Activated CD4-positive, alpha-beta T cell treated with anti-CD3 and anti-CD28 coated beads, Interleukin-2, amount 10 ng/mL, durations not matched to agents 7 days and 5 days (primary cell): ENCODE results near the gene ACO1. TPM values are rescaled to one million over a fixed set of nuclear protein-coding genes. Genes with fewer than 3 reads are reported as not detected.

Experiments used
- CTCF ChIA-PET: fragments of 350-600 bp; sonication (Branson Sonifier 250); formaldehyde crosslinking; loops from one replicate; lab custom pipeline; 2021; ENCODE audit warnings: antibody characterized with exemption; lab: Charles Lee
- POLR2A ChIA-PET: fragments of 350-600 bp; sonication (Branson Sonifier 250); formaldehyde crosslinking; loops from one replicate; lab custom pipeline; 2021; ENCODE audit warnings: antibody characterized with exemption; lab: Charles Lee
- DNase-seq: peaks from one replicate; pipeline ENCODE4 v3.0.0-alpha.2; 2020
- H3K27ac Mint-ChIP-seq: one replicate; pipeline ENCODE4 v1.8.0; 2021; ENCODE audit warnings: mild to moderate bottlenecking, moderate library complexity, mixed read lengths
- H3K27me3 Mint-ChIP-seq: one replicate; pipeline ENCODE4 v1.8.0; 2021; ENCODE audit warnings: mixed read lengths
- H3K36me3 Mint-ChIP-seq: one replicate; pipeline ENCODE4 v1.8.0; 2021; ENCODE audit warnings: low read depth, mixed read lengths
- H3K4me1 Mint-ChIP-seq: one replicate; pipeline ENCODE4 v1.8.0; 2021; ENCODE audit warnings: mixed read lengths
- H3K4me3 Mint-ChIP-seq: one replicate; pipeline ENCODE4 v1.8.0; 2021; ENCODE audit warnings: mild to moderate bottlenecking, moderate library complexity, mixed read lengths
- H3K9me3 Mint-ChIP-seq: one replicate; pipeline ENCODE4 v1.8.0; 2021; ENCODE audit warnings: mixed read lengths
- total RNA-seq, 2 experiments: library from RNA; stranded (reverse); gene quantifications; one replicate each; pipeline ENCODE4 v1.2.3, GENCODE V29; 2021

The ACO1 gene
- total RNA-seq, 2 experiments from 2014 or later, result 8.1 to 8.6 TPM

GRCh38 chr9:32359452-32359851, 25.0 kb upstream of the ACO1 start:
- Mint-ChIP-seq H3K36me3 (no peaks in the 10 kb centered on the region), H3K4me1 (no peaks in the 10 kb centered on the region), H3K27me3 (peaks cover 16% of the 10 kb centered on the region), H3K27ac (no peak overlapping the region), H3K9me3 (no peaks in the 10 kb centered on the region), H3K4me3 (no peak overlapping the region)
- ChIA-PET CTCF (no interaction called here), POLR2A (no interaction called here)
- no peak for DNase-seq

- Mint-ChIP-seq H3K4me3 (no peak overlapping the region), H3K9me3 (no peaks in the 10 kb centered on the region), H3K27ac (no peak overlapping the region), H3K27me3 (peaks cover 14% of the 10 kb centered on the region), H3K4me1 (no peaks in the 10 kb centered on the region), H3K36me3 (no peaks in the 10 kb centered on the region)
- no peak for DNase-seq
- ChIA-PET CTCF (no interaction called here), POLR2A (no interaction called here)
Measured at GRCh38 chr9:32360983-32361673, 23.3 kb upstream of the ACO1 start.

GRCh38 chr9:32371279-32371678, 13.2 kb upstream of the ACO1 start:
- Mint-ChIP-seq H3K4me3 (no peak overlapping the region), H3K27me3 (peaks cover 1% of the 10 kb centered on the region), H3K9me3 (peaks cover 2% of the 10 kb centered on the region), H3K4me1 (no peaks in the 10 kb centered on the region), H3K27ac (no peak overlapping the region), H3K36me3 (no peaks in the 10 kb centered on the region)
- ChIA-PET CTCF (no interaction called here), POLR2A (no interaction called here)
- DNase-seq, result no peak

GRCh38 chr9:32371679-32372078, 12.8 kb upstream of the ACO1 start:
- H3K4me1 Mint-ChIP-seq, result no peaks in the 10 kb centered on the region
- peaks cover 2% of the 10 kb centered on the region for H3K9me3 Mint-ChIP-seq
- H3K27ac Mint-ChIP-seq, result no peak overlapping the region
- ChIA-PET CTCF (no interaction called here), POLR2A (no interaction called here)
- H3K4me3 Mint-ChIP-seq, result no peak overlapping the region
- DNase-seq, result no peak
- H3K36me3 Mint-ChIP-seq, result no peaks in the 10 kb centered on the region
- H3K27me3 Mint-ChIP-seq, result peaks cover 1% of the 10 kb centered on the region

GRCh38 chr9:32376285-32376684, 8.2 kb upstream of the ACO1 start:
- Mint-ChIP-seq H3K36me3 (no peaks in the 10 kb centered on the region), H3K4me1 (peaks cover 11% of the 10 kb centered on the region), H3K27me3 (peaks cover 13% of the 10 kb centered on the region), H3K27ac (no peak overlapping the region), H3K4me3 (no peak overlapping the region), H3K9me3 (no peaks in the 10 kb centered on the region)
- CTCF ChIA-PET, result interaction anchor here (1.5 to 7.2 kb wide), 3 partner anchors 29 to 212 kb away, joined by 3 to 94 read pairs (median 32); no protein-coding TSS in a partner anchor
- no peak for DNase-seq
- POLR2A ChIA-PET, result no interaction called here

GRCh38 chr9:32378496-32378895, 5.9 kb upstream of the ACO1 start:
- Mint-ChIP-seq H3K4me1 (peaks cover 12% of the 10 kb centered on the region), H3K36me3 (no peaks in the 10 kb centered on the region), H3K27me3 (peaks cover 30% of the 10 kb centered on the region), H3K9me3 (no peaks in the 10 kb centered on the region), H3K4me3 (no peak overlapping the region), H3K27ac (no peak overlapping the region)
- peak; percentile 67 for DNase-seq
- POLR2A ChIA-PET, result interaction anchor here (1.3 kb wide), 1 partner anchor 194 kb away, joined by 6 read pairs; no protein-coding TSS in a partner anchor
- CTCF ChIA-PET, result interaction anchor here (0.7 to 7.2 kb wide), 19 partner anchors 9 to 590 kb away, joined by 3 to 94 read pairs (median 6); partner anchors contain the start of genes NDUFB6, RIGI, SMIM27 and TOPORS

DNA sequence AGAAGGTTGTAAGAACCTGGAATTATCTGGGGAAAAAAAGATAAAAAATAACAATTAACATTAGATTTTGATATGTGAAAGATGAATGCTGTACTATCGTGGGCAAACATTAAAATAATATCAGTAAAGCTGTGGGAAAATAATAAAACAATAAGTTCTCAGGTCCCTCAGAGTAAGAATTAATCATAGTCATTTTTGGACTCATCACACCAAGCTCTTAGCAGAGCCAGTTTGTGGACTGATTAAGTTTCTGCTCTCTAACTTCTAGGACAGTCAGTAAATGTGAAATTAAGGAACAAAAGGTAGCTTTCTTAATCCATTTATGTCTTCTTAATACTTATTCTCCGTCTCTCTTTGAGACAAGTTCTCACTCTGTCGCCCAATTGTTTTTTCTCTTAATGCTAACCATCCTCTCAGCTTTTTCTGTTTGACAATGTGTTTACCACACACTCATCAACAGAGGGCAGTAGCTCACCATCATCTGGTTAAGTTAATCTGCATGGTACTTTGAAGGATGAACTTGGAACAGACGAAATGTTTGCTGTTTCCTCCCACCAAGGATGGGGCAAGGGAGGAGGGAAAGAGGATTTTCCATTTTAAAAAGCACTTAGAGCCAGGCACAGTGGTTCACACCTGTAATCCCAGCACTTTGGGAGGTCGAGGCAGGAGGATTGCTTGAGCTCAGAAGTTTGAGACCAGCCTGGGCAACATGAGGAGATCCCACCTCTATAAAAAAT, 5.3 kb upstream of the ACO1 start:
- H3K36me3 Mint-ChIP-seq, result no peaks in the 10 kb centered on the region
- ChIA-PET POLR2A (interaction anchor here (1.3 kb wide), 1 partner anchor 193 kb away, joined by 6 read pairs; no protein-coding TSS in a partner anchor), CTCF (interaction anchor here (0.7 to 7.2 kb wide), 22 partner anchors 8 to 589 kb away, joined by 3 to 94 read pairs (median 4); partner anchors contain the start of genes NDUFB6, RIGI, SMIM27 and TOPORS)
- no peak overlapping the region for H3K4me3 Mint-ChIP-seq
- no peak overlapping the region for H3K27ac Mint-ChIP-seq
- H3K27me3 Mint-ChIP-seq, result peaks cover 35% of the 10 kb centered on the region
- H3K9me3 Mint-ChIP-seq, result no peaks in the 10 kb centered on the region
- peak; percentile 80 for DNase-seq
- peaks cover 16% of the 10 kb centered on the region for H3K4me1 Mint-ChIP-seq

DNA sequence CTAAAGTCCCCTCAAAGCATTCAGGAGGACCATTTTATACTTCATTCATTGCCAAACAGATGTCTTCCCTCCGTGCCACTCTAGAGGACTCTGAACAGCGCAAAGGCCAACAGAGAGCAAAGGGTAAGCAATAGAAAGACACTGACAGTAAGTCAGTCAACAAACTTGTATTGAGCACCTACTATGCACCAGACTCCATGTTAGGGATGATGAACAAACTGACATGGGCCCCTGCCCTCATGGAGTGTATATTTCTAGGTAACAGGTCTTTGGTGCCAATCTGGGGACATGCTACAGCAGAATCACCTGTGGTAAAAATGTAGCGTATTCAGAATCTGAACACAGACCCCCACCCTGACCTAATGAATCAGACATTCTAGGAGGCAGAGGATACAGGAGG, 3.5 kb upstream of the ACO1 start:
- CTCF ChIA-PET, result interaction anchor here (4.4 to 7.2 kb wide), 2 partner anchors 192 to 199 kb away, joined by 58 to 94 read pairs; partner anchors contain the start of gene NDUFB6
- Mint-ChIP-seq H3K27ac (no peak overlapping the region), H3K27me3 (peaks cover 35% of the 10 kb centered on the region)

DNA sequence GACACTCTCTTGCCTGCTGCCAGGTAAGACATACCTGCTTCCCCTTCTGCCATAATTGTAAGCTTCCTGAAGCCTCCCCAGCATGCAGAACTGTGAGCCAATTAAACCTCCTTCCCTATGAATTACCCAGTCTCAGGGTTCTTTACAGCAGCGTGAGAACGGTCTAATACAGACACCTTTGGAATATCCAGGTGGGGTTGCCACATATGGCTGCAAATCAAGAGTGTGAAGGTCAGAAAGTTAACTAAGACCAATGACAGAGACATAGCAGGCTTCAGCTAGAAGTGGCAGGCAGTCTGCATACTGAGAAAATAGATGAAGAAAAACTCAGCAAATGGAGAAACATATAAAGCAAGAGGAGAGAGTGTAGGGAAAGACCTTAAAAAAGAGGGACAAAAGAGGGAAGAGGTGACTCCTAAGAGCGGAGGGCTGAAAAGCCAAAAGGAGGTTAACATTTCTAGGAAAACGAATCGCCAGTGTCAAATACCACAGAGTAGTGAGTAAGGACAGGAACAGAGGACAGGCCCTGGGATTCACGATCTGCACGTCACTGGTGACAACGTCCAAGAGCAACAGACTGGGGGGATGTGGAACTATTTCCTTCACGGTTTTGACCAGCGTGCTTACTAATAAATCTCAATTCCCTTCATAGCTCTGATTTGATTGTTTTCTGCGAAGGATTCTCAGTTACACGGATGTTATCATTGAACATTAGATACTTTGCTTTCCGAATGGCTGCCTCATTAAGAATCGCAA, 1.7 kb upstream of the ACO1 start:
- no peaks in the 10 kb centered on the region for H3K36me3 Mint-ChIP-seq
- H3K27me3 Mint-ChIP-seq, result peaks cover 35% of the 10 kb centered on the region
- ChIA-PET POLR2A (no interaction called here), CTCF (interaction anchor here (0.7 to 4.5 kb wide), 4 partner anchors 172 to 197 kb away, joined by 3 to 23 read pairs (median 12); partner anchors contain the start of gene NDUFB6)
- DNase-seq, result no peak
- no peaks in the 10 kb centered on the region for H3K9me3 Mint-ChIP-seq
- peaks cover 31% of the 10 kb centered on the region for H3K4me1 Mint-ChIP-seq
- no peak overlapping the region for H3K4me3 Mint-ChIP-seq
- H3K27ac Mint-ChIP-seq, result no peak overlapping the region

More for the DNA sequence above, 3.5 kb upstream of the ACO1 start:
- H3K36me3 Mint-ChIP-seq, result no peaks in the 10 kb centered on the region
- no peak overlapping the region for H3K4me3 Mint-ChIP-seq
- no peaks in the 10 kb centered on the region for H3K9me3 Mint-ChIP-seq
- DNase-seq, result no peak
- POLR2A ChIA-PET, result no interaction called here
- peaks cover 25% of the 10 kb centered on the region for H3K4me1 Mint-ChIP-seq

DNA sequence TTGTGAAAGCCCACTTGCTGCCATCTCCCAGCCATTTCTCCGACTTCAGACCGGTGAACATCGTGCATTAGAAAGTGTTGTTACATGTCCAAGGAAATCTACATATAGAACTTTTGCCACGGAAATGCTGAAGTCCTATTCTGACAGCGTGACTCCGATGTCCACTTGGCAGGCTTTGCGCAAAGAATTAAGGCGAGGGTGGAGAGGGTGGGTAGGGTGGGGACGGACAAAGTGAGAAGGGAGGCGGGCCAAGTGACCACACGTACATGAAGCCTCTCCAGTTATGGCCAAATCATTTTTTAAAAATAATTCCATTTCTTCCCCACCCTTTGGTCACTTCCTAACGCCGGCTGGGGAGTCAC, 460 bp upstream of the ACO1 start:
- Mint-ChIP-seq H3K27ac (peak overlapping the region; percentile 65), H3K4me1 (peaks cover 25% of the 10 kb centered on the region), H3K36me3 (no peaks in the 10 kb centered on the region), H3K9me3 (no peaks in the 10 kb centered on the region), H3K4me3 (peak overlapping the region; percentile 67), H3K27me3 (peaks cover 35% of the 10 kb centered on the region)
- ChIA-PET POLR2A (no interaction called here), CTCF (interaction anchor here (1.0 to 4.5 kb wide), 7 partner anchors 9 to 203 kb away, joined by 3 to 23 read pairs (median 5); partner anchors contain the start of gene NDUFB6)
- DNase-seq, result no peak

DNA sequence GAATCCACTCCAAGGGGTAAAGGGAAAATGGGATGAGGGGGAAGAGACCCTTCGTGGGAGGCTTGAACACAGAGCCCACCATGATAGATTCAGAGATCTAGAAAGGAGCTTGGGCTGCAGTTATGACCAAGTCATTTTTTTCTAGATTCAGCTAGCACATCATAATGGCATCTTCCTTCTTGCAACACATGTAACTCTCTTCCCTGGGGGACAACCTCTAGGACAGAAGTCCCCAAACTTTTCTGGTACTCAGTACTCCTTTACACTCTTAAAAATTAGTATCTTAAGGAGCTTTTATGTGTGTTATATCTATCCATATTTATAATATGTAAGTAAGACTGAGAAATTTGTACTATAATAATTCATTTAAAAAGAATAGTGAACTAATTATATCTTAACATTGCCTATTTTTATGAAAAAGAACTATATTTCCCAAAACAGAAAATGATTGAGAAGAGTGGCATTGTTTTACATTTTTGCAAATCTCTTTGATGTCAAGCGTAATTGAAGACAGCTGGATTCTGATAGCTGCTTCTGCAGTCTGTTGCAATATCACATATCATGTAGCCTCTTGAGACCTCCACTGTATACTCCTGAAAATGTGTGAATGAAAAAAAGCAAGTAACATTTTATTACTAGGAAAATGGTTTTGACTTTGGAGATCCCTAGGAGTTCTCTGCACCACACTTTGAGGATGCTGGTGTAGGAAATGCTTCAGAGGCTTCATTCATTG, 875 bp downstream of the ACO1 start:
- DNase-seq, result no peak
- Mint-ChIP-seq H3K4me3 (peak overlapping the region; percentile 77), H3K36me3 (no peaks in the 10 kb centered on the region), H3K27me3 (peaks cover 27% of the 10 kb centered on the region), H3K4me1 (peaks cover 20% of the 10 kb centered on the region), H3K9me3 (no peaks in the 10 kb centered on the region), H3K27ac (no peak overlapping the region)
- CTCF ChIA-PET, result interaction anchor here (0.5 to 4.5 kb wide), 7 partner anchors 9 to 194 kb away, joined by 3 to 23 read pairs (median 5); partner anchors contain the start of gene NDUFB6
- POLR2A ChIA-PET, result no interaction called here

DNA sequence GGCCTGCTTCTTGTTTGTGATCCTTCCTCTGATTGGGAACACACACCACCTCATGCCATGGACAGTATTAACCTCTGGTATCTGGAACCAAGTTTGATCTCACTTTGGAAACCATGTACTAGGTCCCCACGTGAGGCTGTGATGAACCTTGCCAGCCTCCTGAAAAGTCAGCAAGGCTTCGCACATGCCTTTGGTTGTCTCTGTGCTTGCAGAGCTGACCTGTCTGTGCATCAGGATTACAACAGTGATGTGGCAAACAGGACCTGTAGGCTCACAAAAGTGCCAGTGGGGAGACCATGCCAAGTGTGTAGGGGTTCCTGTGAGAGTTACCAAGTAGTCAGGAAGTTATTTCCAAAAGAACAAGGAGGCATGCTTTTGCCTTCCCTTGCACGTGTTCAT, 1.4 kb downstream of the ACO1 start:
- Mint-ChIP-seq H3K9me3 (no peaks in the 10 kb centered on the region), H3K4me1 (peaks cover 20% of the 10 kb centered on the region), H3K27ac (no peak overlapping the region), H3K36me3 (no peaks in the 10 kb centered on the region), H3K27me3 (peaks cover 26% of the 10 kb centered on the region), H3K4me3 (peak overlapping the region; percentile 14)
- ChIA-PET POLR2A (no interaction called here), CTCF (interaction anchor here (1.7 to 4.5 kb wide), 4 partner anchors 11 to 194 kb away, joined by 3 to 23 read pairs (median 12); partner anchors contain the start of gene NDUFB6)
- no peak for DNase-seq
